ENCODE measurements around the gene SEZ6L. TPM values are rescaled to one million over a fixed set of nuclear protein-coding genes. Genes with fewer than 3 reads are reported as not detected.

The SEZ6L gene
- total RNA-seq, 1 experiment from 2014 or later, result 0.13 TPM

GRCh38 chr22:26431261-26431995 is 262.2 kb downstream of the SEZ6L start:
- no peak overlapping the region for H3T11ph ChIP-seq (ENCODE audit: low read length)
- H4K8ac ChIP-seq (replicated peaks; ENCODE audit: insufficient read length, low read depth, low read length), result no peak overlapping the region
- peaks cover 11% of the 10 kb centered on the region for H3K23me2 ChIP-seq (ENCODE audit: insufficient read length, low read depth, low read length, poor library complexity, severe bottlenecking)
- no peaks in the 10 kb centered on the region for H3K79me1 ChIP-seq (ENCODE audit: insufficient read depth, low read depth, low read length, poor library complexity, severe bottlenecking)
- H3K9me3 ChIP-seq (ENCODE audit: control insufficient read depth, low read depth, low read length), result no peaks in the 10 kb centered on the region
- no peaks in the 10 kb centered on the region for H3K27me3 ChIP-seq (ENCODE audit: insufficient read depth, low read length)
- no peak overlapping the region for H2BK12ac ChIP-seq (ENCODE audit: insufficient read length, low read depth, low read length)
- H4K91ac ChIP-seq (ENCODE audit: insufficient read length, low read depth, low read length), result no peak overlapping the region
- DNase-seq, result no peak
- no peak overlapping the region for H3K23ac ChIP-seq (ENCODE audit: insufficient read length, low read depth, low read length)
- Mint-ChIP-seq H3K9me3 (peaks cover 0 to 3% of the 10 kb centered on the region in 2 experiments; a peak in 3 of 5 replicates), H3K4me3 (0 out of 5 replicates have a peak overlapping the region, but pooled peaks of 1 of the 2 experiments have one; percentile 12), H3K4me1 (peaks cover 19 to 29% of the 10 kb centered on the region in 2 experiments), H3K27me3 (ENCODE audit: low read depth) (peaks cover 30% of the 10 kb centered on the region), H3K36me3 (ENCODE audit: insufficient read depth in 1 of 3, low read depth in 3 of 3) (peaks cover 3 to 19% (median 13%) of the 10 kb centered on the region in 3 experiments), H3K27ac (no peak overlapping the region)
- H3K4ac ChIP-seq (ENCODE audit: low read depth, low read length), result no peak overlapping the region
- H3K9ac ChIP-seq (ENCODE audit: extremely low read depth, insufficient read length, low read length), result no peak overlapping the region
- no peaks in the 10 kb centered on the region for H4K20me1 ChIP-seq (ENCODE audit: control insufficient read depth, insufficient read depth, insufficient read length)
- H2BK20ac ChIP-seq (ENCODE audit: low read depth, low read length, poor library complexity, severe bottlenecking), result no peak overlapping the region
- no peak overlapping the region for H3K4me2 ChIP-seq (ENCODE audit: insufficient read depth, insufficient read length, low read length)
- no peak overlapping the region for H3K27ac ChIP-seq (ENCODE audit: insufficient read length, low read depth, low read length)
- no peak overlapping the region for H2BK5ac ChIP-seq (ENCODE audit: insufficient read length, low read length)
- no peaks in the 10 kb centered on the region; the same call in 1 of the 2 replicates for H3K4me1 ChIP-seq (ENCODE audit: insufficient read depth, low read length)
- no peak overlapping the region for H2BK15ac ChIP-seq (ENCODE audit: low read depth, low read length)
- no peak overlapping the region for H3K14ac ChIP-seq (ENCODE audit: insufficient read depth, low read length)
- no peak overlapping the region for H2BK120ac ChIP-seq (ENCODE audit: low read depth, low read length, poor library complexity, severe bottlenecking)
- no CpG with 5 or more reads among the region's 13 CpGs for WGBS (ENCODE audit: extremely low coverage, insufficient read length, low lambda C conversion rate)
- H3K18ac ChIP-seq (ENCODE audit: insufficient read length, low read depth, low read length), result no peak overlapping the region
- no peak overlapping the region for H2AFZ ChIP-seq (ENCODE audit: low read length)
- no peak overlapping the region for H3K56ac ChIP-seq (ENCODE audit: insufficient read length, low read depth, low read length)
- TF ChIP-seq CTCF (conservative IDR thresholded peaks at IDR 0.05), result no peak
- no peak overlapping the region for H2AK5ac ChIP-seq (ENCODE audit: insufficient read length, low read length)
- no peak overlapping the region for H4K5ac ChIP-seq (ENCODE audit: insufficient read length, low read depth, low read length)
- no peaks in the 10 kb centered on the region; the same call in 1 of the 2 replicates for H3K79me2 ChIP-seq (ENCODE audit: insufficient read depth, low read length)
